ENCODE measurements around the gene S100A12. TPM values are rescaled to one million over a fixed set of nuclear protein-coding genes. Genes with fewer than 3 reads are reported as not detected.

Gene S100A12
- total and polyA plus RNA-seq, 9 donors = 0.70 to 2.4 (median 1.0) TPM; not detected in 2

DNA sequence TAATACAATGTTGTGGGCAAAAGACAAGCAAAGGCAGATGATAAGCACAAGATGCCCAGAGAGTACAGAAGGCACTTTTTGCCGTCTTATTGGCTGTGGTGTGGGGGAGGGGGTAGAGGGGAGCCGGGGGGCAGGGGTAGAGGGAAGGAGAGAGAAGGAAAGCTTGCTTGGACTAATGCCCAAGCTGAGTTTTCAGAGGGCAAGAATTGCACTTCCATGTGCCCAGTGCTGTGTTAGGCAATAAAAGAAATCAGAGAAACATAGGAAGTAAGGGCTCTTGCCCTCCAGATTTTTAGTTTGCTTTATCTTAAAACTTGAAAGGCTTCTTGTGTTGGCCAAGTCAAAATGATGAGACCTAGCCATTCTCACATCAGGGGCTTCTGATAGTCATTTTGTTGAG lies 8.3 kb downstream of the S100A12 start:
- no peak overlapping the region for H3K4me3 ChIP-seq
- H3K9me3 ChIP-seq = no peaks in the 10 kb centered on the region
- DNase-seq = no peak
- H3K27me3 ChIP-seq = no peaks in the 10 kb centered on the region
- 61 to 70% (median 68%) methylated on average over 2 of the region's 2 CpGs for WGBS, 3 donors
- no peaks in the 10 kb centered on the region for H3K4me1 ChIP-seq (ENCODE audit: insufficient read depth)
- TF ChIP-seq POLR2A (IDR thresholded peaks at IDR 0.05) (no peak), EP300 (IDR thresholded peaks at IDR 0.05) (no peak)
- TF ChIP-seq, protein P1, sequence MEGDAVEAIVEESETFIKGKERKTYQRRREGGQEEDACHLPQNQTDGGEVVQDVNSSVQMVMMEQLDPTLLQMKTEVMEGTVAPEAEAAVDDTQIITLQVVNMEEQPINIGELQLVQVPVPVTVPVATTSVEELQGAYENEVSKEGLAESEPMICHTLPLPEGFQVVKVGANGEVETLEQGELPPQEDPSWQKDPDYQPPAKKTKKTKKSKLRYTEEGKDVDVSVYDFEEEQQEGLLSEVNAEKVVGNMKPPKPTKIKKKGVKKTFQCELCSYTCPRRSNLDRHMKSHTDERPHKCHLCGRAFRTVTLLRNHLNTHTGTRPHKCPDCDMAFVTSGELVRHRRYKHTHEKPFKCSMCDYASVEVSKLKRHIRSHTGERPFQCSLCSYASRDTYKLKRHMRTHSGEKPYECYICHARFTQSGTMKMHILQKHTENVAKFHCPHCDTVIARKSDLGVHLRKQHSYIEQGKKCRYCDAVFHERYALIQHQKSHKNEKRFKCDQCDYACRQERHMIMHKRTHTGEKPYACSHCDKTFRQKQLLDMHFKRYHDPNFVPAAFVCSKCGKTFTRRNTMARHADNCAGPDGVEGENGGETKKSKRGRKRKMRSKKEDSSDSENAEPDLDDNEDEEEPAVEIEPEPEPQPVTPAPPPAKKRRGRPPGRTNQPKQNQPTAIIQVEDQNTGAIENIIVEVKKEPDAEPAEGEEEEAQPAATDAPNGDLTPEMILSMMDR (IDR thresholded peaks at IDR 0.05) = no peak
- intact Hi-C loops (cut with DNase I) = no loop called here
- H3K27ac ChIP-seq = no peak overlapping the region
- H3K36me3 ChIP-seq = no peaks in the 10 kb centered on the region

DNA sequence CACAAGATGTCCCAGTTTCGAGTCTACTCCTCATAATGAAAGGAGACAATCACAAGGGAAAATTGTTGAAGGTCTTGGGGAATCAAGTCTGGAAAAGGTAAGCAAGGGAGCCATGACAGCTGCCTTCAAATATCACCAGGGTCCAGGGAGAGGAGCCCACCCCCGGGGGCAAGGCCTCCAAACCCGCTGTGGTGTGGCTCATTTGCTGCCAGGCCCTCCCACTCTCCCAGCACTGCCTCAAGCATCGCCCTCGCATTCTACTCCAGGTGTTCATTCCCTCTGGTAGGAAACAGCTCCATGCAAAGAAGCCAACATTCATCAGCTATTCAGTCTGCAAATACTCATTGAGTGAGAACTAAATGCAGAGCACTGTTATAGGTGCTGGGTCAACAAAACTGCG lies 9.2 kb downstream of the S100A12 start:
- no peak for DNase-seq
- no peaks in the 10 kb centered on the region for H3K4me1 ChIP-seq (ENCODE audit: insufficient read depth)
- no peak overlapping the region for H3K27ac ChIP-seq
- no peak overlapping the region for H3K4me3 ChIP-seq
- H3K27me3 ChIP-seq = no peaks in the 10 kb centered on the region
- TF ChIP-seq EP300 (IDR thresholded peaks at IDR 0.05) (no peak), POLR2A (IDR thresholded peaks at IDR 0.05) (no peak)
- TF ChIP-seq, protein P1 (IDR thresholded peaks at IDR 0.05) = no peak
- intact Hi-C loops (cut with DNase I) = no loop called here
- 76 to 84% (median 84%) methylated on average over 6 of the region's 6 CpGs for WGBS, 3 donors
- no peaks in the 10 kb centered on the region for H3K9me3 ChIP-seq
- H3K36me3 ChIP-seq = no peaks in the 10 kb centered on the region

DNA sequence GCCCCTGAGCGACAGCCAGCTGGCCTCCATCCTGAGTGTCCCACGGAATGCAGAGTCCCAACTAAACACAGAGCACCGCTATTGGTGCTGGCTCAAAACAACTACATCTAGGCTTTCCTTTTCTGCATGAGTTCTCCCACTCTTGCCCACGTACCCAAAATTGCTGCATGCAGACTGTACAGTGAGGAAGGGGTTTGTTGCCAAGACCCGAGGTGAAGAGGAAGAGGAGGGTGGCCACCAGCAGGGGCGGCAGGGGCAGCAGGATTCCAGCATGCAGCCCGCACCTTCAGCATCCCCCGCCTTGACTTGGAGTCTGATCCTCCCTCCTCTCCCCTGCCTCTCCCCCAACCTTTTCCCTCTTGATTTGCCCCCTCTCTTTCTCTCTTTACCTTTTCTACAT lies 9.7 kb downstream of the S100A12 start:
- 67 to 70% (median 69%) methylated on average over 8 of the region's 8 CpGs for WGBS, 3 donors

DNA sequence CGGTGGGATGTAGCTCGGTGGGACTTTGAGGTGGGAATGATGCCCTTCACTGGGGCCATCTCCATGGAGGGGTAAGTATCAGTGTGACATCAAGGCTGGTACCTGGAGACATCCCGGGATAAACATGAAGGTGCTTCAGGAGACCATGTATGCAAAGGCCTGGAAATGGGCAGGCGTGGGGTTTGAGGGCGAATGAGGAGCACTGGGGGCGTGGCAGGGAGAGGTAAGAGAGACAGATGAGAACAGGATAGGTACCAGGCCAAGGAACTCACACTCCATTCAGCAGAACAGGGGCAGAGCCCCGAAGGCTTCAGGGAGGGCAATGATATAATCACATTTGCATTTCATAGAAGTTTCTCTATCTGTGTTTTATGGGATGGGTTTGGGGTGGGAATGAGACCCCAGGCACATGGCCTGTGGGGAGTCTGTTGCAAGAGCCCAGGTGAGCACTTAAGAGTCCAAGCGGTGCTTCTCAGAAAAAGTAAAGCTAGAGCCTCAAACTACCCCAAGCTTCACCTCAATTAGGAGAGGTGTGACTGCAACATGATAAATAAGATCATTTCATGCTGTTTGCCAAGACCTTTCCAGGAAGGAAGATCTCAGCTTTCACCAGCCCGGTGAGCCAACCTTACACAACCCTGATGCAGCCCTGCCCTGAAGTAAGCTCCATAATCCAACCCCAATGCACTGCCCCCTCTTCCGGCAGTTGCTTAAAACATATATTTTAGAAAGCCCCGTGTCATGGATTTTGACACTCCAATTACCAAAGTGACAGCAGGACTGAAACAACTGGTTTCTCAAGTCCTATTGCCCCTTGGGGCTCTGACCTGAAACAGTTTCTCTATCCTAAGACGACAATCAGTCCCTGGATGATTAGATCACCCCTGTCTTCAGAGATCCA lies 10.4 kb downstream of the S100A12 start:
- no peak for DNase-seq
- TF ChIP-seq EP300 (IDR thresholded peaks at IDR 0.05) (no peak), POLR2A (IDR thresholded peaks at IDR 0.05) (no peak)
- TF ChIP-seq, protein P1 (IDR thresholded peaks at IDR 0.05) = no peak
- Histone ChIP-seq H3K9me3 (no peaks in the 10 kb centered on the region), H3K4me3 (no peak overlapping the region), H3K27me3 (no peaks in the 10 kb centered on the region), H3K4me1 (ENCODE audit: insufficient read depth) (no peaks in the 10 kb centered on the region), H3K27ac (no peak overlapping the region), H3K36me3 (no peaks in the 10 kb centered on the region)
- 80 to 84% (median 81%) methylated on average over 12 of the region's 12 CpGs for WGBS, 3 donors
- intact Hi-C loops (cut with DNase I) = no loop called here

More for the DNA sequence above, 9.7 kb downstream of the S100A12 start:
- H3K4me3 ChIP-seq = no peak overlapping the region
- H3K9me3 ChIP-seq = no peaks in the 10 kb centered on the region
- H3K27me3 ChIP-seq = no peaks in the 10 kb centered on the region
- DNase-seq = no peak
- intact Hi-C loops (cut with DNase I) = no loop called here
- H3K4me1 ChIP-seq (ENCODE audit: insufficient read depth) = no peaks in the 10 kb centered on the region
- H3K27ac ChIP-seq = no peak overlapping the region
- H3K36me3 ChIP-seq = no peaks in the 10 kb centered on the region
- TF ChIP-seq, protein P1 (IDR thresholded peaks at IDR 0.05) = no peak
- TF ChIP-seq POLR2A (IDR thresholded peaks at IDR 0.05) (no peak), EP300 (IDR thresholded peaks at IDR 0.05) (no peak)
